WTC11 (cell line): ENCODE measurements around the gene ZNF419. TPM values are rescaled to one million over a fixed set of nuclear protein-coding genes. Genes with fewer than 3 reads are reported as not detected.

Experiments used
- ATAC-seq: fragments of 200-7000 bp; cut with Tn5 transposase; 2 replicates; pipeline ENCODE4 v1.10.0; 2021; ENCODE audit warnings: mild to moderate bottlenecking, moderate library complexity
- CTCF ChIA-PET: fragments of 300-600 bp; sonication (Branson Sonifier 250); formaldehyde crosslinking; loops from one replicate; lab custom pipeline; 2021; ENCODE audit warnings: antibody characterized with exemption; lab: Charles Lee
- POLR2A ChIA-PET: fragments of 350-600 bp; sonication (Branson Sonifier 250); formaldehyde crosslinking; loops from one replicate; lab custom pipeline; 2021; ENCODE audit warnings: antibody characterized with exemption; lab: Charles Lee
- DNase-seq: peaks from one replicate; pipeline ENCODE4 v3.0.0; 2021; ENCODE audit warnings: low spot score
- H3K27ac Mint-ChIP-seq: 2 replicates; pipeline ENCODE4 v1.8.0; 2021; ENCODE audit warnings: mixed read lengths
- H3K27me3 Mint-ChIP-seq: 2 replicates; pipeline ENCODE4 v1.8.0; 2021; ENCODE audit warnings: low read depth, mild to moderate bottlenecking, moderate library complexity, mixed read lengths
- H3K36me3 Mint-ChIP-seq: 2 replicates; pipeline ENCODE4 v1.8.0; 2021; ENCODE audit warnings: mixed read lengths
- H3K4me1 Mint-ChIP-seq: 2 replicates; pipeline ENCODE4 v1.8.0; 2022; ENCODE audit warnings: mixed read lengths
- H3K4me3 Mint-ChIP-seq: 2 replicates; pipeline ENCODE4 v1.8.0; 2021; ENCODE audit warnings: mild to moderate bottlenecking, moderate library complexity, mixed read lengths
- H3K9me3 Mint-ChIP-seq: 2 replicates; pipeline ENCODE4 v1.8.0; 2021; ENCODE audit warnings: mixed read lengths
- ARID4B ChIP-seq: sonication (generic); formaldehyde crosslinking; IDR thresholded peaks from 2 replicates; pipeline ENCODE4 v1.8.0; 2023; ENCODE audit warnings: missing genetic modification reagents, mild to moderate bottlenecking, borderline replicate concordance
- CREM ChIP-seq: sonication (generic); formaldehyde crosslinking; IDR thresholded peaks from 2 replicates; pipeline ENCODE4 v1.8.1; 2022; ENCODE audit warnings: mild to moderate bottlenecking, missing genetic modification reagents, moderate library complexity
- E2F5 ChIP-seq: sonication (generic); formaldehyde crosslinking; IDR thresholded peaks from 2 replicates; pipeline ENCODE4 v1.8.1; 2022; ENCODE audit warnings: mild to moderate bottlenecking, moderate library complexity, missing genetic modification reagents
- FOXK1 ChIP-seq: sonication (generic); formaldehyde crosslinking; IDR thresholded peaks from 2 replicates; pipeline ENCODE4 v1.8.0; 2022; ENCODE audit warnings: mild to moderate bottlenecking, moderate library complexity, missing genetic modification reagents
- GABPB1 ChIP-seq: sonication (generic); formaldehyde crosslinking; IDR thresholded peaks from 2 replicates; pipeline ENCODE4 v1.8.1; 2023; ENCODE audit warnings: mild to moderate bottlenecking, missing genetic modification reagents
- HMGXB4 ChIP-seq: sonication (generic); formaldehyde crosslinking; IDR thresholded peaks from 2 replicates; pipeline ENCODE4 v1.8.1; 2023; ENCODE audit warnings: mild to moderate bottlenecking, moderate library complexity, missing genetic modification reagents
- JUN ChIP-seq: sonication (generic); formaldehyde crosslinking; IDR thresholded peaks from 2 replicates; pipeline ENCODE4 v1.8.0; 2023; ENCODE audit warnings: mild to moderate bottlenecking, missing genetic modification reagents
- NR3C1 ChIP-seq: sonication (generic); formaldehyde crosslinking; conservative IDR thresholded peaks from 2 replicates; pipeline ENCODE4 v1.8.1; 2023; ENCODE audit warnings: low read depth, mild to moderate bottlenecking, missing genetic modification reagents
- USF2 ChIP-seq: sonication (generic); formaldehyde crosslinking; IDR thresholded peaks from 2 replicates; pipeline ENCODE4 v1.8.1; 2023; ENCODE audit warnings: mild to moderate bottlenecking, missing genetic modification reagents, moderate library complexity
- ZBTB21 ChIP-seq: sonication (generic); formaldehyde crosslinking; IDR thresholded peaks from 2 replicates; pipeline ENCODE4 v1.8.1; 2023; ENCODE audit warnings: mild to moderate bottlenecking, missing genetic modification reagents, borderline replicate concordance
- ZMAT4 ChIP-seq: fragments of 250-450 bp; sonication (Bioruptor Pico); IDR thresholded peaks from 2 replicates; pipeline ENCODE4 v1.9.0; 2021; ENCODE audit warnings: mild to moderate bottlenecking
- ZNF281 ChIP-seq: sonication (generic); formaldehyde crosslinking; IDR thresholded peaks from 2 replicates; pipeline ENCODE4 v1.8.0; 2023; ENCODE audit warnings: mild to moderate bottlenecking, missing genetic modification reagents
- ZNF423 ChIP-seq: fragments of 250-450 bp; sonication (Bioruptor Pico); IDR thresholded peaks from 2 replicates; pipeline ENCODE4 v2.1.2; 2022; ENCODE audit warnings: mild to moderate bottlenecking, moderate library complexity
- ZNF512 ChIP-seq: sonication (generic); formaldehyde crosslinking; IDR thresholded peaks from 2 replicates; pipeline ENCODE4 v1.8.1; 2022; ENCODE audit warnings: missing genetic modification reagents, borderline replicate concordance
- total RNA-seq: library from RNA; stranded (reverse); gene quantifications from 3 replicates; pipeline ENCODE4 v1.2.3, GENCODE V29; 2021

Gene ZNF419
- total RNA-seq, 1 experiment from 2014 or later = 11.3 TPM

GRCh38 chr19:57512845-57513244, 25.3 kb downstream of the ZNF419 start:
- H3K4me1 Mint-ChIP-seq = no peaks in the 10 kb centered on the region
- POLR2A ChIA-PET = no interaction called here
- H3K36me3 Mint-ChIP-seq = peaks cover 64% of the 10 kb centered on the region
- CTCF ChIA-PET = no interaction called here
- ATAC-seq = no peak
- H3K9me3 Mint-ChIP-seq = peaks cover 71% of the 10 kb centered on the region
- DNase-seq = no peak
- H3K4me3 Mint-ChIP-seq = no peak overlapping the region
- TF ChIP-seq ZNF512 (CRISPR knock-in tag) = no peak
- no peak for TF ChIP-seq ZMAT4
- TF ChIP-seq E2F5 (CRISPR knock-in tag) = no peak
- no peak for TF ChIP-seq GABPB1 (CRISPR knock-in tag)
- no peak for TF ChIP-seq HMGXB4 (CRISPR knock-in tag)
- TF ChIP-seq ZBTB21 (CRISPR knock-in tag) = no peak
- TF ChIP-seq FOXK1 (CRISPR knock-in tag) = no peak
- no peak for TF ChIP-seq USF2
- no peak for TF ChIP-seq NR3C1 (CRISPR knock-in tag)
- no peak for TF ChIP-seq ARID4B (CRISPR knock-in tag)
- no peak for TF ChIP-seq ZNF281 (CRISPR knock-in tag)
- no peak for TF ChIP-seq ZNF423 (CRISPR knock-in tag)
- no peak for TF ChIP-seq CREM (CRISPR knock-in tag)
- TF ChIP-seq JUN (CRISPR knock-in tag) = no peak
- peaks cover 9% of the 10 kb centered on the region for H3K27me3 Mint-ChIP-seq
- no peak overlapping the region for H3K27ac Mint-ChIP-seq
